Osteocyte (in vitro differentiated cells): Measurements from ENCODE around the gene MATCAP1. TPM values are rescaled to one million over a fixed set of nuclear protein-coding genes. Genes with fewer than 3 reads are reported as not detected.

ENCODE experiments used
- DNase-seq: peaks from one replicate; pipeline ENCODE4 v3.0.0; 2021; ENCODE audit warnings: mixed read lengths; ENCODE audit not compliant: unreplicated experiment; ENCODE audit errors: extremely low spot score
- H3K27ac Mint-ChIP-seq: one replicate; pipeline ENCODE4 v1.8.0; 2021; ENCODE audit warnings: mild to moderate bottlenecking, mixed read lengths; ENCODE audit not compliant: unreplicated experiment
- H3K27me3 Mint-ChIP-seq: one replicate; pipeline ENCODE4 v1.8.0; 2021; ENCODE audit warnings: mixed read lengths; ENCODE audit not compliant: unreplicated experiment
- H3K36me3 Mint-ChIP-seq: one replicate; pipeline ENCODE4 v1.8.0; 2021; ENCODE audit warnings: mixed read lengths; ENCODE audit not compliant: unreplicated experiment
- H3K4me1 Mint-ChIP-seq: one replicate; pipeline ENCODE4 v1.8.0; 2021; ENCODE audit warnings: mixed read lengths; ENCODE audit not compliant: unreplicated experiment
- H3K4me3 Mint-ChIP-seq: one replicate; pipeline ENCODE4 v1.8.0; 2021; ENCODE audit warnings: mild to moderate bottlenecking, moderate library complexity, mixed read lengths; ENCODE audit not compliant: unreplicated experiment
- H3K9me3 Mint-ChIP-seq: one replicate; pipeline ENCODE4 v1.8.0; 2021; ENCODE audit warnings: mixed read lengths; ENCODE audit not compliant: unreplicated experiment
- CTCF ChIP-seq: fragments of 200-600 bp; sonication (generic); IDR thresholded peaks from 2 replicates; pipeline ENCODE4 v1.5.0; 2021; ENCODE audit warnings: antibody characterized with exemption, mild to moderate bottlenecking, moderate library complexity
- total RNA-seq: library from RNA; stranded (reverse); gene quantifications from 2 replicates; pipeline ENCODE4 v1.2.1, GENCODE V29; 2021

MATCAP1 gene
- total RNA-seq, 1 donor from 2014 or later = 35.7 TPM

GRCh38 chr16:67190448-67191399 is 7.0 kb upstream of the MATCAP1 start:
- peak overlapping the region; percentile 34 for H3K4me3 Mint-ChIP-seq
- no peak for DNase-seq

GRCh38 chr16:67190041-67190440 is 6.3 kb upstream of the MATCAP1 start, which contains the start of gene EXOC3L1:
Gene EXOC3L1, minus strand, starts transcription at chr16:67190136. Its CDS starts 460 bp downstream, at chr16:67189676.
- no peak within 1 kb of the TSS for H3K4me3 Mint-ChIP-seq
- peaks cover 33% of the 10 kb centered on the region for H3K4me1 Mint-ChIP-seq
- no peaks in the 10 kb centered on the region for H3K9me3 Mint-ChIP-seq
- H3K27me3 Mint-ChIP-seq = no peaks in the 10 kb centered on the region
- TF ChIP-seq CTCF = no peak
- no peak within 1 kb of the TSS for H3K27ac Mint-ChIP-seq
- peaks cover 4% of the 10 kb centered on the region for H3K36me3 Mint-ChIP-seq
- no peak for DNase-seq

More at GRCh38 chr16:67190448-67191399, 7.0 kb upstream of the MATCAP1 start:
- TF ChIP-seq CTCF = no peak
- Mint-ChIP-seq H3K27me3 (no peaks in the 10 kb centered on the region), H3K36me3 (peaks cover 6% of the 10 kb centered on the region), H3K9me3 (no peaks in the 10 kb centered on the region), H3K4me1 (peaks cover 27% of the 10 kb centered on the region), H3K27ac (no peak overlapping the region)

- H3K36me3 Mint-ChIP-seq = no peaks in the 10 kb centered on the region
- H3K9me3 Mint-ChIP-seq = no peaks in the 10 kb centered on the region
- H3K27me3 Mint-ChIP-seq = no peaks in the 10 kb centered on the region
- no peak for TF ChIP-seq CTCF
- no peak overlapping the region for H3K27ac Mint-ChIP-seq
- peaks cover 33% of the 10 kb centered on the region for H3K4me1 Mint-ChIP-seq
- no peak overlapping the region for H3K4me3 Mint-ChIP-seq
- DNase-seq = no peak
Measured at GRCh38 chr16:67188798-67189197, 5.0 kb upstream of the MATCAP1 start.

- no peak for DNase-seq
- no peaks in the 10 kb centered on the region for H3K36me3 Mint-ChIP-seq
- TF ChIP-seq CTCF = no peak
- H3K27ac Mint-ChIP-seq = no peak overlapping the region
- no peaks in the 10 kb centered on the region for H3K27me3 Mint-ChIP-seq
- H3K4me1 Mint-ChIP-seq = peaks cover 28% of the 10 kb centered on the region
- no peak overlapping the region for H3K4me3 Mint-ChIP-seq
- no peaks in the 10 kb centered on the region for H3K9me3 Mint-ChIP-seq
Measured at GRCh38 chr16:67188323-67188722, 4.6 kb upstream of the MATCAP1 start.

- Mint-ChIP-seq H3K27ac (no peak overlapping the region), H3K27me3 (no peaks in the 10 kb centered on the region), H3K36me3 (no peaks in the 10 kb centered on the region), H3K4me3 (no peak overlapping the region), H3K9me3 (no peaks in the 10 kb centered on the region), H3K4me1 (peaks cover 18% of the 10 kb centered on the region)
- DNase-seq = no peak
- no peak for TF ChIP-seq CTCF
Measured at GRCh38 chr16:67187175-67187890, 3.6 kb upstream of the MATCAP1 start.
